Measurements from ENCODE around the gene GKAP1.

DNA sequence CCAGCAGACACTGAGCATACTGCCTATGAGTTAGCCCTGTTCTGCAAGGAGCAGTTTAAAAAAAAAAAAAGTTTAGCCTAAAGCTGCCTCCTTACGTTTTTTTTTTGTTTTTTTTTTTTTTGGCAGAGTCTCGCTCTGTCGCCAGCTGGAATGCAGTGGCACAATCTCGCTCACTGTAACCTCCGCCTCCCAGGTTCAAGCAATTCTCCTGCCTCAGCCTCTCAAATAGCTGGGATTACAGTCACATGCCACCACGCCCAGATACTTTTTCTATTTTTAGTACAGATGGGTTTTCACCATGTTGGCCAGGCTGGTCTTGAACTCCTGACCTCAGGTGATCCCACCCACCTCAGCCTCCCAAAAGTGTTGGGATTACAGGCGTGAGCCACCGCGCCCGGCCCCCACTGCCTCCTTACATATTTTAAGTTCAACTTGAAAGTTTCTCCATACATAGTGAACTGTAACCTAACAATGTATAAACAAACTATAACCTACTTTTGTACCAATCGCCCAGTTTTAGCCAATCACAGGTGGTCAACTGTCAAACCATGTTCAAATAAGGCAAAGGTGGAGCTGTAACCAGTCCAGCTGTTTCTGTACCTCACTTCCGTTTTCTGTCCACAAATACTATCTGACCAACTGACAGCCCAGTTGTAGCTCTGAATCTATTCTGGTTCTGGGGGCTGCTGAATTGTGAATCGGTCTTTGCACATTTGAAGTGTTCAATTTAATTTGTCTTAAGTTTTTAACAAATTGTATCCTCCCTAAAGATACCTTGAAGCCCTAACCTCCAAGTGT lies 17.1 kb downstream of the GKAP1 start:
- TF ChIP-seq, protein P1, sequence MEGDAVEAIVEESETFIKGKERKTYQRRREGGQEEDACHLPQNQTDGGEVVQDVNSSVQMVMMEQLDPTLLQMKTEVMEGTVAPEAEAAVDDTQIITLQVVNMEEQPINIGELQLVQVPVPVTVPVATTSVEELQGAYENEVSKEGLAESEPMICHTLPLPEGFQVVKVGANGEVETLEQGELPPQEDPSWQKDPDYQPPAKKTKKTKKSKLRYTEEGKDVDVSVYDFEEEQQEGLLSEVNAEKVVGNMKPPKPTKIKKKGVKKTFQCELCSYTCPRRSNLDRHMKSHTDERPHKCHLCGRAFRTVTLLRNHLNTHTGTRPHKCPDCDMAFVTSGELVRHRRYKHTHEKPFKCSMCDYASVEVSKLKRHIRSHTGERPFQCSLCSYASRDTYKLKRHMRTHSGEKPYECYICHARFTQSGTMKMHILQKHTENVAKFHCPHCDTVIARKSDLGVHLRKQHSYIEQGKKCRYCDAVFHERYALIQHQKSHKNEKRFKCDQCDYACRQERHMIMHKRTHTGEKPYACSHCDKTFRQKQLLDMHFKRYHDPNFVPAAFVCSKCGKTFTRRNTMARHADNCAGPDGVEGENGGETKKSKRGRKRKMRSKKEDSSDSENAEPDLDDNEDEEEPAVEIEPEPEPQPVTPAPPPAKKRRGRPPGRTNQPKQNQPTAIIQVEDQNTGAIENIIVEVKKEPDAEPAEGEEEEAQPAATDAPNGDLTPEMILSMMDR (IDR thresholded peaks at IDR 0.05): no peak
- TF ChIP-seq EZH2phosphoT487 (IDR thresholded peaks at IDR 0.05): no peak
